Astrocyte of the spinal cord (primary cell): ENCODE data around the gene ZNF646.

Experiments
- DNase-seq: peaks from one replicate; pipeline ENCODE4 v3.0.0; 2011; ENCODE audit warnings: low read depth, low spot score
- H3K4me3 ChIP-seq: 2 replicates; pipeline ENCODE4 v1.5.1; 2011; ENCODE audit warnings: low read depth, mild to moderate bottlenecking, low read length, moderate library complexity
- CTCF ChIP-seq: IDR thresholded peaks from 2 replicates; pipeline ENCODE4 v1.5.1; 2012; ENCODE audit warnings: low read depth, mild to moderate bottlenecking, low read length, inconsistent platforms
- in situ Hi-C: cut with HindIII; loops from 2 replicates; pipeline ENCODE4 v1.10.0; 2017; ENCODE audit warnings: low sequenced_read_pairs

ZNF646 gene

GRCh38 chr16:31108035-31108793, 34.0 kb downstream of the ZNF646 start, which contains the start of gene BCKDK:
Gene BCKDK (plus strand): TSS chr16:31108386. CDS start chr16:31109224, 838 bp downstream.
- DNase-seq = peak; percentile 61
- no peak for TF ChIP-seq CTCF
- in situ Hi-C loops = no loop called here
- peak within 1 kb of the TSS; percentile 76 for H3K4me3 ChIP-seq

GRCh38 chr16:31108794-31109558, 34.8 kb downstream of the ZNF646 start:
- no peak for DNase-seq
- in situ Hi-C loops = no loop called here
- H3K4me3 ChIP-seq = peak overlapping the region; percentile 76

GRCh38 chr16:31109622-31110021, 35.4 kb downstream of the ZNF646 start:
- in situ Hi-C loops = no loop called here
- no peak for DNase-seq
- no peak overlapping the region for H3K4me3 ChIP-seq
- no peak for TF ChIP-seq CTCF

More at GRCh38 chr16:31108794-31109558, 34.8 kb downstream of the ZNF646 start:
- no peak for TF ChIP-seq CTCF

- in situ Hi-C loops = no loop called here
- DNase-seq = no peak
- TF ChIP-seq CTCF = no peak
- H3K4me3 ChIP-seq = no peak overlapping the region
Measured at GRCh38 chr16:31110106-31111034, 36.1 kb downstream of the ZNF646 start.

GRCh38 chr16:31111881-31112466, 37.8 kb downstream of the ZNF646 start:
- no peak for TF ChIP-seq CTCF
- DNase-seq = no peak
- H3K4me3 ChIP-seq = no peak overlapping the region
- in situ Hi-C loops = no loop called here

GRCh38 chr16:31112711-31113110, 38.5 kb downstream of the ZNF646 start:
- no peak overlapping the region for H3K4me3 ChIP-seq
- in situ Hi-C loops = no loop called here
- no peak for DNase-seq
- TF ChIP-seq CTCF = no peak
